GM12865 (cell line): ENCODE results near the gene ATG2B.

Source experiments
- DNase-seq: peaks from one replicate; pipeline ENCODE4 v3.0.0; 2010; ENCODE audit warnings: low read depth
- H3K4me3 ChIP-seq: 2 replicates; pipeline ENCODE4 v1.5.1; 2011; ENCODE audit warnings: mild to moderate bottlenecking, low read depth, low read length, control low read depth
- CTCF ChIP-seq: IDR thresholded peaks from 2 replicates; pipeline ENCODE4 v1.5.1; 2011; ENCODE audit warnings: low read length, control low read depth, low read depth, inconsistent platforms; ENCODE audit not compliant: insufficient read depth; ENCODE audit errors: missing control alignments

The ATG2B gene

GRCh38 chr14:96376093-96376492, 13.0 kb upstream of the ATG2B start:
- no peak overlapping the region for H3K4me3 ChIP-seq
- DNase-seq, result no peak
- TF ChIP-seq CTCF, result no peak

- TF ChIP-seq CTCF, result no peak
- DNase-seq, result no peak
Measured at GRCh38 chr14:96373538-96373937, 10.4 kb upstream of the ATG2B start.

GRCh38 chr14:96370528-96370927, 7.4 kb upstream of the ATG2B start:
- no peak for DNase-seq
- no peak for TF ChIP-seq CTCF
- no peak overlapping the region for H3K4me3 ChIP-seq

More at GRCh38 chr14:96373538-96373937, 10.4 kb upstream of the ATG2B start:
- H3K4me3 ChIP-seq, result no peak overlapping the region

- no peak overlapping the region for H3K4me3 ChIP-seq
- TF ChIP-seq CTCF, result no peak
- no peak for DNase-seq
Measured at GRCh38 chr14:96368534-96368933, 5.4 kb upstream of the ATG2B start.

GRCh38 chr14:96364962-96365361, 1.8 kb upstream of the ATG2B start:
- H3K4me3 ChIP-seq, result no peak overlapping the region
- TF ChIP-seq CTCF, result no peak
- DNase-seq, result no peak

GRCh38 chr14:96363751-96364336, 703 bp upstream of the ATG2B start:
- DNase-seq, result peak; percentile 67
- peak overlapping the region; percentile 67 for H3K4me3 ChIP-seq
- TF ChIP-seq CTCF, result no peak
